OCI-LY3 (cell line): ENCODE data around the gene RIPK4.

ENCODE experiments used
- CTCF ChIP-seq: fragments of 200-600, 300-600 bp; sonication (generic); IDR thresholded peaks from 2 replicates; pipeline ENCODE4 v1.5.1; 2014; ENCODE audit warnings: antibody characterized with exemption, low read length, low read depth
- EZH2phosphoT487 ChIP-seq: fragments of 200-600 bp; shearing (Covaris generic); IDR thresholded peaks from 2 replicates; pipeline ENCODE4 v1.6.1; 2018; ENCODE audit warnings: antibody characterized with exemption, mixed run types, low read depth

GRCh38 chr21:41712730-41713129 lies 54.1 kb downstream of the RIPK4 start:
- TF ChIP-seq CTCF, result no peak
- no peak for TF ChIP-seq EZH2phosphoT487
